ENCODE results near the gene GH1. TPM values are rescaled to one million over a fixed set of nuclear protein-coding genes. Genes with fewer than 3 reads are reported as not detected.

GH1 gene
- total and polyA plus RNA-seq, 2 of the 13 experiments (the other 11 are each of a cell fraction or from before 2014, with no cell fraction given): not detected

DNA sequence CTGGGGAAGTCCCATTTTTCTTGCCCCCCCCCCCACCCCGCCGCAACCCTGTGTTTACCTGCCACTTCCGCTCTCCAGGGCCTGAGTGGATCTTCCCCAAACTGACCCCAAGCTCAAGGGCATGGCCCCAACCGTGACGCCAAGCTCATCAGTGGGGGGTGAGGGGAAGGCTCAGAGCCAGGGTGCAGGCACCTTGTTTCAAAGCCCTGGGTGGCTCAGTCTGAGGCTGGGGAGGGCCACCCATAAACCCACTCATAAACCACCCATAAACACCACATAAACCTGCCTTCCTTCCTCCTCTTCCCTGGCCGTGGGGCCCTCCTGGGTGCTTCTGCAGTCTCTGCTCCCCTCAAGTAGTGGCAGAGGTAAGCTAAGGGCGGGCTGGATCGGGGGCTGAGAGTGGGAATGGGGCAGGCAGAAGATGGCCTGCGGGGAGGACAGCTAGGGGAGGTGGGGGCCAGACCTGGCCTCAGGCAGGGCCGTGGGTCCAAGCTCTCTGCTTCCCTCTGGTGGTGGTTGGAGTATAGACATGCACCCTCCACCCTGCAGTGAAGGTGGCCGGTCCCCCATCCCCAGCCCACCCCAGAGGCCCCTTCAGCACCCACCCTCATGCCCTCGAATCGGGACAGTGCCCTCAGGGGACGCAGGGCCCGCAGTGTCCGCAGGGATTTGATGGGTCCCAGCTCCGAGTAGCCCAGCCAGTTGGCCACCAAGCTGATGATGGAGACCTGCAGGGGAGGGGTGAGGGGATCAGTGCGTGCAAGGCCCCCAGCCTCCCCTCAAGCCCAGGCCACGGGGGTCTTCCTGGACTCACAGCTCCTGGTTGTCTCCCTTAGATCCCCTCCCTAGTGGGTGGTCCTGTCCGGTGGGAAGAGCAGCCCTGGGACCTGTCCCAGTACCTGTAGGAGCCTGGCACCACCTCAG, 28.1 kb upstream of the GH1 start:
- 7% methylated on average over 16 of the region's 20 CpGs for WGBS (ENCODE audit: low lambda C conversion rate)
- Histone ChIP-seq H3K79me2 (ENCODE audit: insufficient read depth, low read length) (no peaks in the 10 kb centered on the region), H3K9me3 (ENCODE audit: low read length) (no peaks in the 10 kb centered on the region), H3K4me2 (ENCODE audit: low read depth, low read length) (peak overlapping the region; percentile 92), H3K4me3 (replicated peaks in 1 of 3; ENCODE audit: insufficient read depth in 1 of 3, low read depth in 2 of 3, low read length in 3 of 3) (peak overlapping the region in 2 of 3 experiments; percentile 35 to 66; a peak in 3 of 6 replicates), H3K27ac (ENCODE audit: extremely low read length, insufficient read depth, low read length) (no peak overlapping the region), H3K4me1 (ENCODE audit: insufficient read depth, low read length) (peaks cover 26% of the 10 kb centered on the region), H3K36me3 (replicated peaks in 1 of 2; ENCODE audit: control insufficient read depth in 1 of 2, insufficient read depth in 2 of 2, low read length in 2 of 2) (no peaks in the 10 kb centered on the region), H2AFZ (ENCODE audit: low read length) (no peak overlapping the region), H4K20me1 (ENCODE audit: insufficient read depth, low read length) (no peaks in the 10 kb centered on the region), H3K27me3 (ENCODE audit: control insufficient read depth in 1 of 2, insufficient read depth in 2 of 2, low read length in 2 of 2) (peaks cover 19 to 44% of the 10 kb centered on the region in 2 experiments; a peak in 4 of 5 replicates), H3K9ac (ENCODE audit: insufficient read depth, low read depth, low read length) (no peak overlapping the region; the same call in 1 of the 2 replicates)
- FAIRE-seq (peak; percentile 81), DNase-seq (ENCODE audit: low spot score) (peak; percentile 48), ATAC-seq (peak; percentile 83)
- ChIA-PET CTCF (ENCODE audit: low intra/inter-chr PET ratio, low total read pairs) (interaction anchor here (1.1 to 3.4 kb wide), 4 partner anchors 27 to 79 kb away, joined by 4 to 25 read pairs (median 8); partner anchors contain the start of genes CSHL1 and GH1), POLR2A (interaction anchor here (0.7 to 1.6 kb wide), 5 partner anchors 10 to 173 kb away, joined by 4 to 10 read pairs (median 4); partner anchors contain the start of genes CCDC47, DDX42 and GH1)
- no TSS peak for BruUV-seq (replicated peaks)
- in situ Hi-C loops (cut with HindIII; ENCODE audit: extremely low pct_ligation_motif_present, low pct_unique_long_range_greater_than_20kb): loop anchor here (5.0 kb wide), 1 partner anchor 34 kb away; the partner anchor contains the start of gene CSHL1
- intact Hi-C loops (cut with micrococcal nuclease; ENCODE audit: unreplicated experiment): no loop called here
- TF ChIP-seq NKX3-1 (CRISPR knock-in tag; IDR thresholded peaks at IDR 0.05) (no peak), MXI1 (IDR thresholded peaks at IDR 0.05; ENCODE audit: borderline replicate concordance, low read depth, low read length) (no peak), FUBP1 (CRISPR knock-in tag; IDR thresholded peaks at IDR 0.05; ENCODE audit: borderline replicate concordance) (no peak), ZKSCAN1 (IDR thresholded peaks at IDR 0.05; ENCODE audit: low read length) (no peak), PHF5A (CRISPR knock-in tag; IDR thresholded peaks at IDR 0.05; ENCODE audit: low read depth, unreplicated experiment) (no peak), TGIF2 (CRISPR knock-in tag; IDR thresholded peaks at IDR 0.05) (no peak), ZFX (CRISPR knock-in tag; IDR thresholded peaks at IDR 0.05; ENCODE audit: low read depth) (peak; percentile 46; the same call in 1 of the 2 replicates), SKI (IDR thresholded peaks at IDR 0.05; ENCODE audit: partially characterized antibody) (no peak), RXRA (CRISPR knock-in tag; IDR thresholded peaks at IDR 0.05) (no peak), HNF1A (IDR thresholded peaks at IDR 0.05; ENCODE audit: low read depth) (no peak), HNF1A (CRISPR knock-in tag; IDR thresholded peaks at IDR 0.05; ENCODE audit: borderline replicate concordance) (0 out of 2 replicates have a peak, but pooled peaks have one; percentile 37), ZNF20 (CRISPR knock-in tag; IDR thresholded peaks at IDR 0.05) (no peak), NR2C2 (CRISPR knock-in tag; IDR thresholded peaks at IDR 0.05; ENCODE audit: borderline replicate concordance) (0 out of 2 replicates have a peak, but pooled peaks have one; percentile 31)
- TF ChIP-seq, protein P1, sequence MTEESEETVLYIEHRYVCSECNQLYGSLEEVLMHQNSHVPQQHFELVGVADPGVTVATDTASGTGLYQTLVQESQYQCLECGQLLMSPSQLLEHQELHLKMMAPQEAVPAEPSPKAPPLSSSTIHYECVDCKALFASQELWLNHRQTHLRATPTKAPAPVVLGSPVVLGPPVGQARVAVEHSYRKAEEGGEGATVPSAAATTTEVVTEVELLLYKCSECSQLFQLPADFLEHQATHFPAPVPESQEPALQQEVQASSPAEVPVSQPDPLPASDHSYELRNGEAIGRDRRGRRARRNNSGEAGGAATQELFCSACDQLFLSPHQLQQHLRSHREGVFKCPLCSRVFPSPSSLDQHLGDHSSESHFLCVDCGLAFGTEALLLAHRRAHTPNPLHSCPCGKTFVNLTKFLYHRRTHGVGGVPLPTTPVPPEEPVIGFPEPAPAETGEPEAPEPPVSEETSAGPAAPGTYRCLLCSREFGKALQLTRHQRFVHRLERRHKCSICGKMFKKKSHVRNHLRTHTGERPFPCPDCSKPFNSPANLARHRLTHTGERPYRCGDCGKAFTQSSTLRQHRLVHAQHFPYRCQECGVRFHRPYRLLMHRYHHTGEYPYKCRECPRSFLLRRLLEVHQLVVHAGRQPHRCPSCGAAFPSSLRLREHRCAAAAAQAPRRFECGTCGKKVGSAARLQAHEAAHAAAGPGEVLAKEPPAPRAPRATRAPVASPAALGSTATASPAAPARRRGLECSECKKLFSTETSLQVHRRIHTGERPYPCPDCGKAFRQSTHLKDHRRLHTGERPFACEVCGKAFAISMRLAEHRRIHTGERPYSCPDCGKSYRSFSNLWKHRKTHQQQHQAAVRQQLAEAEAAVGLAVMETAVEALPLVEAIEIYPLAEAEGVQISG (CRISPR knock-in tag; IDR thresholded peaks at IDR 0.05): peak; percentile 54; the same call in 1 of the 2 replicates

All from HepG2 (cell line).